ENCODE results near the gene UBAP1L. TPM values are rescaled to one million over a fixed set of nuclear protein-coding genes. Genes with fewer than 3 reads are reported as not detected.
A peak's percentile ranks its signal among the peaks of the same experiment; 100 is the strongest.

Gene UBAP1L
- polyA plus RNA-seq, 1 experiment = 1.0 TPM

GRCh38 chr15:65133548-65134200, 18.7 kb upstream of the UBAP1L start, which contains the start of gene PDCD7:
Gene PDCD7 (minus strand): TSS chr15:65133808. CDS start chr15:65133781, 27 bp downstream.
- Histone ChIP-seq H3K36me3 (ENCODE audit: control insufficient read depth, insufficient read depth, low read length) (peaks cover 4% of the 10 kb centered on the region; the same call in 1 of the 2 replicates), H3K27me3 (ENCODE audit: control insufficient read depth, insufficient read depth, low read length) (no peaks in the 10 kb centered on the region), H3K4me3 (ENCODE audit: low read depth, low read length) (peak within 1 kb of the TSS; percentile 62)
- CTCF ChIA-PET = interaction anchor here (1.2 kb wide), 1 partner anchor 15 kb away, joined by 3 read pairs; no protein-coding TSS in a partner anchor
- DNase-seq (ENCODE audit: low read depth) = peak; percentile 57
- TF ChIP-seq, protein P1, sequence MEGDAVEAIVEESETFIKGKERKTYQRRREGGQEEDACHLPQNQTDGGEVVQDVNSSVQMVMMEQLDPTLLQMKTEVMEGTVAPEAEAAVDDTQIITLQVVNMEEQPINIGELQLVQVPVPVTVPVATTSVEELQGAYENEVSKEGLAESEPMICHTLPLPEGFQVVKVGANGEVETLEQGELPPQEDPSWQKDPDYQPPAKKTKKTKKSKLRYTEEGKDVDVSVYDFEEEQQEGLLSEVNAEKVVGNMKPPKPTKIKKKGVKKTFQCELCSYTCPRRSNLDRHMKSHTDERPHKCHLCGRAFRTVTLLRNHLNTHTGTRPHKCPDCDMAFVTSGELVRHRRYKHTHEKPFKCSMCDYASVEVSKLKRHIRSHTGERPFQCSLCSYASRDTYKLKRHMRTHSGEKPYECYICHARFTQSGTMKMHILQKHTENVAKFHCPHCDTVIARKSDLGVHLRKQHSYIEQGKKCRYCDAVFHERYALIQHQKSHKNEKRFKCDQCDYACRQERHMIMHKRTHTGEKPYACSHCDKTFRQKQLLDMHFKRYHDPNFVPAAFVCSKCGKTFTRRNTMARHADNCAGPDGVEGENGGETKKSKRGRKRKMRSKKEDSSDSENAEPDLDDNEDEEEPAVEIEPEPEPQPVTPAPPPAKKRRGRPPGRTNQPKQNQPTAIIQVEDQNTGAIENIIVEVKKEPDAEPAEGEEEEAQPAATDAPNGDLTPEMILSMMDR (IDR thresholded peaks at IDR 0.05; ENCODE audit: insufficient read depth, low read depth, low read length) = no peak
- POLR2A ChIA-PET = interaction anchor here (0.6 kb wide), 1 partner anchor 112 kb away, joined by 3 read pairs; no protein-coding TSS in a partner anchor

DNA sequence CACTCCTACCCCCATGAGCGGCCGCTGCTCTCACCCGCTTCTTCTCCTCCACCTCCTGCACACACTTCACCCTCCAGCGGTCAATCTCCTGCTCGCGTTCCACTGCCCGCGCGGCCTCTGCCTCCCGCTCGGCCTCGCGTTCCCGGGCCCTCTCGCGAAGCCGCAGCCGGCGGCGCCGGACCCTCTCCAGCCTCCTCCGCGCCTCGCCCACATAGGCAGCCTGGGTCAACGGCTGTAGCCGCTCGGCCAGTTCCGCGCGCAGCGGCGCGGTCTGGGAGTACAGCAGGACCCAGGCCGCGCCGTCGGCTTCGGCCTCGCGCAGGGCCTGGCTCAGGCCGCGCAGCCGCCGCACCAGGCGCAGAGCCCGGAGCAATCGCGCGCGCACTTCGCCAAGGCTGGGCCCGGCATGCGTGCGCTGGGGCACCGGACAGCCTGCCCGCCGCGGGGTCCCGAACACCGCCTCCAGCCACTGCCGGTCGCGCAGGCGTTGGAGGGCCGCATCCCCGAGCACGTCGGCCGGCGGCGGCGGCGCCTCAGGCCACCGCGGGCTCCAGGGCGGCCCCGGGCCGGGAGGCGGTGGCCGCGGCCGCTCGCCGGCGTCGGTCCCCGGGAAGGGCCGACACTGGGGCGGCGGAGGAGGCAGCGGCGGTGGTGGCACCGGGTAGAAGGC, 18.0 kb upstream of the UBAP1L start:
- Histone ChIP-seq H3K27me3 (ENCODE audit: control insufficient read depth, insufficient read depth, low read length) (no peaks in the 10 kb centered on the region), H3K36me3 (ENCODE audit: control insufficient read depth, insufficient read depth, low read length) (peaks cover 10% of the 10 kb centered on the region), H3K4me3 (ENCODE audit: low read depth, low read length) (peak overlapping the region; percentile 62)
- TF ChIP-seq, protein P1 (IDR thresholded peaks at IDR 0.05; ENCODE audit: insufficient read depth, low read depth, low read length) = no peak
- no peak for DNase-seq (ENCODE audit: low read depth)
- POLR2A ChIA-PET = no interaction called here
- CTCF ChIA-PET = no interaction called here

- no peak for DNase-seq (ENCODE audit: low read depth)
- peaks cover 16% of the 10 kb centered on the region for H3K36me3 ChIP-seq (ENCODE audit: control insufficient read depth, insufficient read depth, low read length)
- TF ChIP-seq, protein P1 (IDR thresholded peaks at IDR 0.05; ENCODE audit: insufficient read depth, low read depth, low read length) = no peak
- POLR2A ChIA-PET = interaction anchor here (0.5 kb wide), 1 partner anchor 174 kb away, joined by 5 read pairs; no protein-coding TSS in a partner anchor
- H3K4me3 ChIP-seq (ENCODE audit: low read depth, low read length) = no peak overlapping the region
- CTCF ChIA-PET = interaction anchor here (0.9 to 1.2 kb wide), 2 partner anchors 10 to 30 kb away, joined by 3 read pairs; no protein-coding TSS in a partner anchor
- H3K27me3 ChIP-seq (ENCODE audit: control insufficient read depth, insufficient read depth, low read length) = no peaks in the 10 kb centered on the region
These were observed 15.9 kb upstream of the UBAP1L start for GRCh38 chr15:65130941-65131340.

DNA sequence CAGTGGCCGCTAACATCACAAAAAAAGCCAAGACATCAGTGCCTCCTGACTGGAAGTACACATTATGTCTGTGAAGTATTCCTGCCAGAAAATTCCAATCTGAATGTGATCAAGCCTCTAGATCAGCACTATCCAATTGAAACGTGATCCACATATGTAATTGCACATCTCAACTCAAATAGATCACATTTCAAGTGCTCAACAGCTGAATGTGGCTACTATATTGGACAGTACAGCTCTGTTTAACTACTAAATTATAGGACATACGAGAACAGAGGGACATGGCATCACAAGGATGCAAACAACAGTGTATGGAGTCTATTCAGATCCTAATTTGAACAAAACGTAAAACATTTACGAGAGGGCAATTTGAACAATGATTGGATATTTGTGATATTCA, 542 bp upstream of the UBAP1L start:
- POLR2A ChIA-PET = interaction anchor here (0.6 kb wide), 1 partner anchor 152 kb away, joined by 3 read pairs; no protein-coding TSS in a partner anchor
- no peak for DNase-seq (ENCODE audit: low read depth)
- Histone ChIP-seq H3K36me3 (ENCODE audit: control insufficient read depth, insufficient read depth, low read length) (peaks cover 10% of the 10 kb centered on the region), H3K4me3 (ENCODE audit: low read depth, low read length) (no peak overlapping the region), H3K27me3 (ENCODE audit: control insufficient read depth, insufficient read depth, low read length) (no peaks in the 10 kb centered on the region)
- CTCF ChIA-PET = interaction anchor here (1.7 to 2.8 kb wide), 2 partner anchors 15 to 37 kb away, joined by 3 to 14 read pairs; no protein-coding TSS in a partner anchor
- TF ChIP-seq, protein P1 (IDR thresholded peaks at IDR 0.05; ENCODE audit: insufficient read depth, low read depth, low read length) = no peak

DNA sequence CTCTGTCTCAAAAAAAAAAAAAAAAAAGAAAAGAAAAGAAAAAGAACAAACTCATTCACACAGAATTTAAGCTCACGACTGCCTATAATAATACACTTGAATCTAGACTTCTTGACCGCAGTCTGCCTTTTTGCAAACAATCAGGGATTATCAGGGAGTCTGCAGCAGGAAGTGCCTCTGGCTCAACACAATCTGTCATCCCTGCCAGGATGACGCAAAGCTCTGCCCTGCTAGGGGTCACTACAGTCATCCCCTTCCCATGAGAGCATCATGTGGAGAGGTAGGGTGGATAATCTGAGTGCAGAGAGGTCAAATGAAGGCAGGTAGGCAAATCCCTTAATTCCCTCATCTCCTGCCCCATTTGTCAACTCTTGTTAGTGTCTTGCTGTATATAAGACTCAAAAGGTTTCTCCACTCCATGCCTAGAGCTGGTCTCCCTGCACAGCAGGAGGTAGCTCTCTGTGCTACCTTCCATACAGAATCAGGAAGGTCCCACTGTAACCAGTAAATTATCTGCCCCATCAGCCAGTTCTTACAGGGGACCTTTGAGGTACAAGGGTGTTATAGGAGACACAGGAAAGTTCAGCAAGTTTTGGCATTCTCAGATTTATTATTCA, 4.2 kb downstream of the UBAP1L start:
- ChIA-PET POLR2A (no interaction called here), CTCF (interaction anchor here (1.3 to 3.4 kb wide), 2 partner anchors 10 kb away, joined by 3 to 18 read pairs; no protein-coding TSS in a partner anchor)
- peaks cover 5% of the 10 kb centered on the region for H3K36me3 ChIP-seq (ENCODE audit: control insufficient read depth, insufficient read depth, low read length)
- no peak overlapping the region for H3K4me3 ChIP-seq (ENCODE audit: low read depth, low read length)
- no peaks in the 10 kb centered on the region for H3K27me3 ChIP-seq (ENCODE audit: control insufficient read depth, insufficient read depth, low read length)
- DNase-seq (ENCODE audit: low read depth) = no peak
- TF ChIP-seq, protein P1 (IDR thresholded peaks at IDR 0.05; ENCODE audit: insufficient read depth, low read depth, low read length) = no peak

Measured in BJ (cell line).